Kidney (tissue), 14 donors: ENCODE data around the gene UGGT2. TPM values are rescaled to one million over a fixed set of nuclear protein-coding genes. Genes with fewer than 3 reads are reported as not detected.

ENCODE experiments used
- DNase-seq, 5 donors: peaks; one replicate each; pipeline ENCODE4 v3.0.0-alpha.2; 2013 to 2020
- FAIRE-seq: peaks from 2 replicates; lab custom pipeline; 2012; peaks lifted over from hg19 to GRCh38; lab: Jason Lieb, UNC
- H3K27ac ChIP-seq, 2 donors: one replicate each; pipeline ENCODE4 v1.7.0; 2013; ENCODE audit warnings: low read depth in 2 of 2, low read length in 2 of 2, inconsistent platforms in 1 of 2
- H3K27me3 ChIP-seq: one replicate; pipeline ENCODE4 v1.7.1; 2013; ENCODE audit warnings: low read length, inconsistent platforms; ENCODE audit not compliant: control insufficient read depth, insufficient read depth
- H3K36me3 ChIP-seq, 3 donors: one replicate each; pipeline versions ENCODE4 v1.7.0 to v1.7.1; 2013; ENCODE audit warnings: low read length in 3 of 3, control low read depth in 1 of 3, inconsistent platforms in 1 of 3; ENCODE audit not compliant: insufficient read depth in 3 of 3, control insufficient read depth in 2 of 3
- H3K4me1 ChIP-seq, 3 donors: one replicate each; pipeline versions ENCODE4 v1.7.0 to v1.7.1; 2013; ENCODE audit warnings: low read length in 3 of 3, inconsistent platforms in 1 of 3, low read depth in 1 of 3; ENCODE audit not compliant: control insufficient read depth in 2 of 3, insufficient read depth in 2 of 3
- H3K4me3 ChIP-seq, 3 donors: one replicate each; pipeline versions ENCODE4 v1.7.0 to v1.8.1; 2013; ENCODE audit warnings: low read length in 3 of 3, control low read depth in 1 of 3, inconsistent platforms in 1 of 3
- H3K9ac ChIP-seq, 3 donors: one replicate each; pipeline versions ENCODE4 v1.7.0 to v1.7.1; 2013; ENCODE audit warnings: low read length in 3 of 3, control low read depth in 1 of 3, inconsistent platforms in 1 of 3
- H3K9me3 ChIP-seq, 3 donors: one replicate each; pipeline versions ENCODE4 v1.7.0 to v1.7.1; 2013; ENCODE audit warnings: low read length in 3 of 3, control low read depth in 1 of 3, inconsistent platforms in 1 of 3; ENCODE audit not compliant: control insufficient read depth in 2 of 3, insufficient read depth in 1 of 3
- CTCF ChIP-seq: IDR thresholded peaks from 3 replicates; pipeline ENCODE4 v1.5.1; 2012; ENCODE audit warnings: mild to moderate bottlenecking, moderate library complexity, borderline replicate concordance; ENCODE audit not compliant: insufficient read depth; ENCODE audit errors: extremely low read depth
- intact Hi-C: fragments of 100-400 bp; cut with DNase I; formaldehyde crosslinking; loops from one replicate; pipeline ENCODE4 v1.11.1; 2022
- polyA plus RNA-seq: library from polyadenylated mRNA; stranded (reverse); fragments of 350-450 nt; fragmentation: Illumina TruSeq; extraction: RNeasy Lipid Tissue Mini Kit (QIAGEN cat#74804); gene quantifications from one replicate; pipeline ENCODE4 v1.2.3, GENCODE V29; 2014; ENCODE audit warnings: low read depth, low replicate concordance; ENCODE audit not compliant: insufficient read depth
- total RNA-seq: library from RNA; stranded (reverse); fragmentation: NEBNext Ultra II Directional; extraction: Animal tissue kit (Norgen Biotek cat#: 25700); gene quantifications from one replicate; pipeline ENCODE4 v1.2.1, GENCODE V29; 2021
- donor health status: control.
- donor health status: control.
- donor health status: control.
- donor health status: control.
- donor health status: control.
- donor health status: DM: yes; HTN: yes; CAD: no.
- donor health status: Normal renal cell carcinoma (clear cell type).

UGGT2 gene
- total and polyA plus RNA-seq, 2 donors from 2014 or later = 10.0 to 31.9 TPM

GRCh38 chr13:95756072-95756471, 297.1 kb downstream of the UGGT2 start:
- FAIRE-seq = no peak

GRCh38 chr13:95754069-95754468, 299.1 kb downstream of the UGGT2 start:
- FAIRE-seq (no peak), DNase-seq (no peak)
- TF ChIP-seq CTCF = no peak
- intact Hi-C loops = no loop called here
- Histone ChIP-seq H3K9ac (no peak overlapping the region), H3K9me3 (no peaks in the 10 kb centered on the region), H3K4me3 (no peak overlapping the region), H3K4me1 (no peaks in the 10 kb centered on the region), H3K27me3 (no peaks in the 10 kb centered on the region), H3K36me3 (no peaks in the 10 kb centered on the region), H3K27ac (no peak overlapping the region)

More at GRCh38 chr13:95756072-95756471, 297.1 kb downstream of the UGGT2 start:
- TF ChIP-seq CTCF = no peak
- intact Hi-C loops = no loop called here
- DNase-seq = no peak
- no peak overlapping the region for H3K9ac ChIP-seq
- no peaks in the 10 kb centered on the region for H3K4me1 ChIP-seq
- H3K27ac ChIP-seq = no peak overlapping the region
- H3K36me3 ChIP-seq = peaks cover 0 to 1% (median 0%) of the 10 kb centered on the region in 3 donors
- no peaks in the 10 kb centered on the region for H3K27me3 ChIP-seq
- H3K4me3 ChIP-seq = no peak overlapping the region
- no peaks in the 10 kb centered on the region for H3K9me3 ChIP-seq

- DNase-seq (no peak), FAIRE-seq (no peak)
- intact Hi-C loops = no loop called here
- H3K9me3 ChIP-seq = no peaks in the 10 kb centered on the region
- H3K27ac ChIP-seq = no peak overlapping the region
- H3K9ac ChIP-seq = no peak overlapping the region
- no peak for TF ChIP-seq CTCF
- no peaks in the 10 kb centered on the region for H3K4me1 ChIP-seq
- no peaks in the 10 kb centered on the region for H3K27me3 ChIP-seq
- no peaks in the 10 kb centered on the region for H3K36me3 ChIP-seq
- H3K4me3 ChIP-seq = no peak overlapping the region
Measured at GRCh38 chr13:95752677-95753076, 300.5 kb downstream of the UGGT2 start.

Other genes with a start within 250 kb of the UGGT2 start
- gene HS6ST3, start 36.7 kb upstream of the UGGT2 start, total RNA-seq = 1.2 TPM
- gene HS6ST3, start 36.7 kb upstream of the UGGT2 start, polyA plus RNA-seq = 0.47 TPM